NCI-H1694 (cell line): ENCODE measurements around the gene QSOX1.
"Not testable (repeated sequence)": the region's sequence is repeated elsewhere in the genome, so short reads cannot be mapped to it uniquely, and the experiment has no call there.

ENCODE experiments used
- DNase-seq: peaks from one replicate; lab custom pipeline; 2025; lab: John Stamatoyannopoulos, UW

QSOX1 gene, protein sequence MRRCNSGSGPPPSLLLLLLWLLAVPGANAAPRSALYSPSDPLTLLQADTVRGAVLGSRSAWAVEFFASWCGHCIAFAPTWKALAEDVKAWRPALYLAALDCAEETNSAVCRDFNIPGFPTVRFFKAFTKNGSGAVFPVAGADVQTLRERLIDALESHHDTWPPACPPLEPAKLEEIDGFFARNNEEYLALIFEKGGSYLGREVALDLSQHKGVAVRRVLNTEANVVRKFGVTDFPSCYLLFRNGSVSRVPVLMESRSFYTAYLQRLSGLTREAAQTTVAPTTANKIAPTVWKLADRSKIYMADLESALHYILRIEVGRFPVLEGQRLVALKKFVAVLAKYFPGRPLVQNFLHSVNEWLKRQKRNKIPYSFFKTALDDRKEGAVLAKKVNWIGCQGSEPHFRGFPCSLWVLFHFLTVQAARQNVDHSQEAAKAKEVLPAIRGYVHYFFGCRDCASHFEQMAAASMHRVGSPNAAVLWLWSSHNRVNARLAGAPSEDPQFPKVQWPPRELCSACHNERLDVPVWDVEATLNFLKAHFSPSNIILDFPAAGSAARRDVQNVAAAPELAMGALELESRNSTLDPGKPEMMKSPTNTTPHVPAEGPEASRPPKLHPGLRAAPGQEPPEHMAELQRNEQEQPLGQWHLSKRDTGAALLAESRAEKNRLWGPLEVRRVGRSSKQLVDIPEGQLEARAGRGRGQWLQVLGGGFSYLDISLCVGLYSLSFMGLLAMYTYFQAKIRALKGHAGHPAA

DNA sequence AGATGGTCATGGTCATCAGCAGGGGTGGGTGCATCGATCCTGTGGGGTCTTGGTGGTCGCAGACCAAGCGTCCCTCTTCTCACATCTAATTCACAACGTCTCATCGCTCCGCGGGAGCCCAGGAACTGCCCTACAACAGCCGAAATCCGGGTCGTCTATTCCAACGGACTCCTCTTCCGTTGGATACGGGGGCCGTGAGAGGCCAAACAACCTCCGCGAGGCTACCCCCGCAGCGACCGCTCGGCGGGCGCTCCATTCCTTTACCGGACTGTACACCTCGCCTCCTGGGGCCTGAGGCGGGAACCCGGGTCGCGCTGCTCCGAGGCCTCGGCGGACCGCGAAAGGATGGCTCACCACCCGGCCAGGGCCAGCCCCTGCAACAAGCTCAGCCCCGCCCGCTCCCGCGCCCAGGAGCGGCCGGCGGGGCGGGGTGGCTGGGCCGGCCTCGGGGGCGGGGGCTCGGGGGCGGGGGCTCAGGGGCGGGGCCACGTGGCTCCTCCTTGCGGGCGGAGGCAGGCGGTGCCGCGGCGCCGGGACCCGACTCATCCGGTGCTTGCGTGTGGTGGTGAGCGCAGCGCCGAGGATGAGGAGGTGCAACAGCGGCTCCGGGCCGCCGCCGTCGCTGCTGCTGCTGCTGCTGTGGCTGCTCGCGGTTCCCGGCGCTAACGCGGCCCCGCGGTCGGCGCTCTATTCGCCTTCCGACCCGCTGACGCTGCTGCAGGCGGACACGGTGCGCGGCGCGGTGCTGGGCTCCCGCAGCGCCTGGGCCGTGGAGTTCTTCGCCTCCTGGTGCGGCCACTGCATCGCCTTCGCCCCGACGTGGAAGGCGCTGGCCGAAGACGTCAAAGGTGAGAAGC lies at the start of gene QSOX1:
Gene QSOX1, plus strand, starts transcription at position 545 of the 857 bp plus-strand sequence. Its CDS starts 39 bp downstream, at position 584.
- DNase-seq, result peak; percentile 72

DNA sequence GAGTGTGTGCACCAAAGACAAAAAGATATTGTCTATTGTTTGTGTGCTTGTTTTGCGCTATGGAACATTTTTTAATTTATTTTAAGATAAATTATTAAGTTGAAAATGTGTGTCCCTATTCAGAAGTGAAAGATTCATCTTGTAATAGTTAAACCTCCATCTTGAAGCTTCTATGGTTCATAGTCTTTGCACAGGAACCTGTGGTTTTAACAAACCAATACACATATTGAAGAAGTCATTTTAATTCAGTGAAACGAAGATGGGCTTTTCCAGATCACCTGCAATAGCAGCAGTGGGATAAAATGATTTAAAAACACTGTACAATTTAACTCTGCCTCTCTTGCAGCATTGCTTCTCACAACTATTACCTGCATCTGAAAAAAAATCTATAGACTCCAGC lies 42.6 kb upstream of the QSOX1 start:
- DNase-seq, result no peak

DNA sequence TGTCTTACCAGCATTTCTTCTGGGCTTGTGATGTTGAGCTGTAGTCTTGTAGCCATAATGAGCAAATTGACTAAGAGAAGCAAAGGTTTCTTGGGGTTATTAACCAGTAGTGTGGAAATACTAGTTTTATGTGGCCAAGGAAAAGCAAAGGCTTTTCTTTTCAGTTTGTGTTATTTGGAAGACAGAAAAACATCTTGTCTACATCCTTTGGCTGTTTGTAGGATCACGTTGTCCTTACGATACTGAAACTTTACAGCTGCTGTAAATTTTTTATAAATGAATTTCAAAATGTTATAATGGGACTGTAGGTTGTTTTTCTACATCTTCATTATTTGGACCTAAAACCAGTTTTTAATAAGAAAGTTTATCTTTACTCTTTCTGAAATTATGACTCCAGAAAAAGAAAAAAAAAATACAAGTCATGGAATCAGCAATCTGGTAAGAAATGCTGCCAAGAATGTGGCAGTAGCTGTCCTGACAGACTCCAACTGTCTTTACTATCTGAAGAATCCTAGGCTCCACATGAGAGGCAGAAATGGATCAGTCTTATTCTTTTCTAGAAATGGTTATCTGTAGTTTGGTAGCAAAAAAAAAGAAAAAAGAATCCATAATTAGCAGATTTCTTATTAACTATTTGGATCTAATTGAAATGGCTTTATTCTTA lies 41.6 kb upstream of the QSOX1 start:
- DNase-seq, result no peak

DNA sequence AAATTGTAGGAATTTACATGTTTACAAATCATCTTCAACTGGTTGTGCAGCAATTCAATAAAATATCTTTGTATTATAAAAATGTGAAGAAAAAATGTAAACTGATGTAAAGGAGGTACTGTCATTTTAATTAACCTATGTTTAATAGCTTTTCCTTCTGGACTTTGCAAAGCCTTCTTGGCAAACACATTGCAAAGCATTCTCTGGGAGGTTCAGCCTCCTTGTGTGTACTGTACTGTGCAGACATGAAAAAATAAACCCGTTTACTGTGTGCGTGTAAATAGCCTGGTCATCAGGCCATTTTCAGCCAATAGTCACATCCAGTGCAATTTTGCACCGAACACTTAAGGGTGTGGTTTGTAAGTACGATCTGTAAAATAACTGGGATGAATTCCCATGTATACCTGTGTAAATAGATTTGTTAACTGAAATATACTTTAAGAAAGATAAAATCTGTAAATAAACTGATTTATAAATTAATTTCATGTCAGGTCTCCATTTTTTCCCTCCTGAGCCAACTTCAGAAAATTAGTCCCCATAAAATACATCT lies 40.2 kb upstream of the QSOX1 start:
- no peak for DNase-seq

DNA sequence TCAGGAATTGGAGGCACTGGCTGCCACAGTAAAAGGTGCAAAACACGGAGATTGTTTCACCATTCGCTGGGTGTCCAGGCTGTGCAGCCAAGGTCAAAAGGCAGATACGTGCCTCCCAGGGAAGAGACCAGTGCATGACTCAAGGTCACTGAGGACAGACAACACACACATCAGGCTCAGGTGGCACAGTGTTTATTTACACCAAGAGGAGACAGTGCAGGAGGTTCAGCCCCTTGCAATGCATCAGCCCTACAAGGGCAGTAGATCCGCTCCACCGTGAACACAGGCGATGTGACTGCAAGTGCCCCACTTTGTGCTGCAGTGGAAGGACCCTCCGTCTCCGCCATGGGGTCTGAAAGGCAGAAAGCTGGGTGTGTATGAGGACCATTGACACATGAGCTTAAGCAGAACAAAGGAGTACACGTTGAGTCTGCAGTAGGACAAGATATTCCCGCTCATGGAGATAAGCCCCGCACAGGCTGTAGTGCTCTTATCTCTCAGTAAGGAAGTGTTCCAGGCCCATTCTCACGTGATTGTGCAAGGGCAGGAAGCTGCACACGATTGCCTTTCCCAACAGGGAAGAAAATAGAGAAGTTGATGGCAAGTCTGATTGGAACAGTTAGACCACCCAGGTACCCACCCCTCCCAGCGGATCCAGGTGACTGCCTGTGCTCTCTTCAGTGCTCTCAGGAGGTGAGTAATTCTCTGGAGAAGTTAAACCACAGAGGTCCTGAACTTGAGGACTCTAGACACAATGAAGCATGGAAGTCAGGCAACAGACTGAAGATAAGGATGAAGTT lies 37.5 kb upstream of the QSOX1 start:
- no peak for DNase-seq

DNA sequence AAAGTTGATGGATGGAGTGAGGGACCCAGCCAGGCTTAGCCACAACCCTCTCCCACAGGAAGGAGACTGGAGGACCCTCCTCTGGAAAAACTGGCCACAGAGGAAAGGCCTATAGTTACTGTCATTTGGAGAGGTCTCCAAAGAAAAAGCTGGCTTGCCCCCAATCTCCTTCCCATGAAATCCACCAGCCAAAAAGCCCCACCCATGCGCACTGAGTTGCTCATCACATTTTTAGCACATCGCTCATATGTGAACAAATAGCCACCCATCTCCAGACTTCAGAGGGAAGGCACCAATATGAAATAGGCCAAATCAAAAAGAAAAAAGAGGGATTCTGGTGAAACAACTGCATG lies 36.9 kb upstream of the QSOX1 start:
- DNase-seq, result no peak

DNA sequence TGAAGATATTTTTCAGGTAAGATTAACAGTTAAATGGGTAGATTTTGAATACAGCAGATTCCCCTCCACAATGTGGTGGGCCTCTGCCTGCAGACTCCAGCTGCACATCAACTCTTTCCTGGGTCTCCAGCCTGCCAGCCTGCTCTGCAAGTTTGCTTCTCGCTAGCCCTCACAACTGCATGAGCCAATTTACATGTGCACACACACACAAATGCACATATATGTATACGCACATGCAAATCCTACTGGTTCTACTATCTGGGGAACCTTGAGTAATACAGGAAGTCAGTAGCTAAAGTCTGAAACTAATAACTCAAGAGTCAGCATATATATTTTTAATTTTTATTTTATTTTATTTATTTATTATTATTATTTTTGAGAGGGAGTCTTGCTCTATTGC lies 34.8 kb upstream of the QSOX1 start:
- DNase-seq, result no peak

DNA sequence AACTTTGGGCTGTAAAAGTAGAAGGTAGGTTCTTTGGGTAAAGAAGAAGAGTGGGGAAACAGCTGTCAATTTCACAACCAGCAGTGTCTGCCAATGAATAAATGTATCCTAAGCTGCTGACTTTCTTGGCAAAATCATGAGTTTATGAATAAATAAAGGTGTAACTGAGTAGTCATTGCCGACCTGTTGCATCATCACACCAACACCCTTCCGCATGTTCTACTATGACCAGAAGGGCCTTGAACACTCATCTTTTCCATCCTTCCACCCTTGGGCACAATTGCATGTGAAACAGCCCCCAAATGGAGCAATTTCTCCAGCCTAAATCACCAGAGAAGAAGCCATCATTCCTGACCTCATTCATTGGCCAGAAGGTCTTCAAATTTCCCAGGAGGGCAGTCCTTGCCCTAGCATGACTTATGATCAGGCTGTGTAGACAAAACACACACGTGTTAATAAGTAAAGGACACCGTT lies 31.2 kb upstream of the QSOX1 start:
- no peak for DNase-seq

DNA sequence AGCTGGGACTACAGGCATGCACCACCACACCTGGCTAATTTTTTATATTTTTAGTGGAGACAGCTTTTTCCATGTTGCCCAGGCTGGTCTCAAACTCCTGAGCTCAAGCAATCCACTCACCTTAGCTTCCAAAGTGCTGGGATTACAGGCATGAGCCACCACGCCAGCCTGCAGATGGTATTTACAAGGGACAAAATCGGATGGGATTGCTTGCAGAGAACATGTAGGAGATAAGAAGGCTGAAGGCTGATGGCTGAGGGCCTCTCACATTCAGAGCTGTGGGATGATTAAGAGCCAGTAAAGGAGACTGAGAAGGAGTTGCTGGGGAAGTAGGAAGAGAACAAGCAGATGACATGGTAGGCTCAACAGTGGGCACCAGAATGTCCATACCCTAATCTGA lies 24.0 kb upstream of the QSOX1 start:
- DNase-seq, result no peak

DNA sequence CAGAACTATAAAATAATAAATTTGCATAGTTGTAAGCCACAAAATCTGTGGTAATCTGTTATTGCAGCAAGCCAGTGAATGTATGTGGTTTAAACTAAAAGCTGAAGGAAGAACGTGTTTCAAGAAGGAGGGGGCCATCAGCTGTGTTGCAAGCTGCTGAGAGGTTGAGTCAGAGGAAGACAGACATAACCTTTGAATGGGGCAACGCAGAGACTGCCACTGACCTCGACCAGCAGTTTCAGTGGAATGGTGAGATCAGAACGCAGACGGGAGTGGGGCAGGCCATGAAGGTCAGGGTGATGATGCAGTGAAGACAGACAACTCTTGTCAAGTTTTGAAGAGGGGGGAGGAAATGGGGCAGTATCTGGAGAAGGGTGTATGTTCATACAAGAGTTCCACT lies 23.2 kb upstream of the QSOX1 start:
- no peak for DNase-seq

DNA sequence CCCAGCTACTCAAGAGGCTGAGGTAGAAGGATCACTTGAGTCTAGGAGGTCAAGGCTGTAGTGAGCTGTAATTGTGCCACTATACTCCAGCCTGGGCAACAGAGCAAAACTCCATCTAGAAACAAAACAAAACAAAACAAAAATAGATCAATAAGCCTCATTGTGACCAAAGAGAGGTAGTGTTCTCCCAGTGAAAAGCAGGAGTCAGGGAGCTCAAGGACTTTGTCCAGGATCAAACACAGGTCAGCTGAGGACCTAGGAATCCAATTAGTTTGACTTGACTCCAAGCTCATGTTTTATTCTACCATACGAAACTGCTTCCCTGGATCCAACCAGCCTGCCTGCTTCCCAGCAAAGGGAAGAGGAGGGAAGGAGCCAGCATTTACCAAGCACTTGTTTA lies 21.5 kb upstream of the QSOX1 start:
- no peak for DNase-seq

DNA sequence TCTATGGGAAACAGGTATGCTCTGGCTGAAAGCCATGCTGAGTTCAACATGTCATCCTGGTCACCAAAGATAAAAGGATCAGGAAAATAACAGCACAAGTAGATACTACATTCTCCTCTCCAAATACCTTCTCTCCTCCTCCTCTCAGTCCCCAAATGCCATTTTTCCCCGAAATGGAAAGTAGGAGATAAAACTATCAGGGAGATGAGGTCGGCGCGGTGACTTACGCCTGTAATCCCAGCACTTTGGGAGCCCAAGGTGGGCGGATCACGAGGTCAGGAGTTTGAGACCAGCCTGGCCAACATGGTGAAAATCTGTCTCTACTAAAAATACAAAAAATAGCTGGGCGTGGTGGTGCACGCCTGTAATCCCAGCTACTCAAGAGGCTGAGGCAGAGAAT lies 21.0 kb upstream of the QSOX1 start:
- not testable (repeated sequence) for DNase-seq

DNA sequence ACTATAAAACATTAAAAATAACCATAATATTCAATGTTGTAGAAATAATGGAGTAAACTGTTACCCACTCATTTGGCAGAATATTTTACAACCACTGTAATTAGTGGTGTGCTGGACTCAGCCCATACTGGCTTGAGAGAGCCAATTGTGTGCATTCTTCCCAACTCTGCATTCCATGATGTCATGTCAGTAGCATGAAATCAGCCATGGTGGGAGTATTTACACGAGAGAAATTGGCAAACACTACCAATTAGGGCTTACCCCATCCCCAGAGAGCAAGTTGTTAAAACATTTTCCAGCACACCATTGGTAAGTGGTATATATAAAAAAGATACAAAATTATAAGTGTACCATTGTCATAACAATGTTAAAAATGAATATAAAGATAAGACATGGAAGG lies 19.1 kb upstream of the QSOX1 start:
- no peak for DNase-seq

DNA sequence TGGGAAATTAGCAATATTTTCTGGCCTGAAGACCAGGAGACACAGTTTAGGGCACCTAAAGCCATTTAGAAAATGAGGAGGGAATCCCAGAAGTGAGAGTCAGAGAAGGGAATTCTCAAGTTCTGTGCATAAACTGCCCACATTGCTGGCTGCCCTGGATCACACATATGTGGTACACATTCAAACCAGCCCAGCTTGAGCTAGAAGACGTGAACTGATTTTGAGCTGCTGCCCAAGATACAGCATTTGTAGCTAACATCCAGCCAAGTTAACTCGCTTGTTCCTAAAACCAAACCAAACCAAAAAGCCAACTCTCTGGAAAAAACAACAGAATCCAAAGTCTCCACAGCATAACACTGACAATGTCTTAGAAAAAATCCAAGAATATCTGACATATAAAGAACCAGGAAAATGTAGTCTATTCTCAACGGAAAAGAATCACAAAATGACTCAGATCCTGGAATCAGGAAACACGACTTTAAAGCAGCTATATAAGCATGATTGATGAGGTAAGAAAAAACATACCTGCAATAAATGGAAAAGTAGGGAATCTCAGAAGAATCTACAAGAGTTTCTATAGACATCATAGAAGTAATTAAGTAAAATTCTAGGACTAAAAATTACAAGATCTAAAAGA lies 18.2 kb upstream of the QSOX1 start:
- DNase-seq, result no peak

DNA sequence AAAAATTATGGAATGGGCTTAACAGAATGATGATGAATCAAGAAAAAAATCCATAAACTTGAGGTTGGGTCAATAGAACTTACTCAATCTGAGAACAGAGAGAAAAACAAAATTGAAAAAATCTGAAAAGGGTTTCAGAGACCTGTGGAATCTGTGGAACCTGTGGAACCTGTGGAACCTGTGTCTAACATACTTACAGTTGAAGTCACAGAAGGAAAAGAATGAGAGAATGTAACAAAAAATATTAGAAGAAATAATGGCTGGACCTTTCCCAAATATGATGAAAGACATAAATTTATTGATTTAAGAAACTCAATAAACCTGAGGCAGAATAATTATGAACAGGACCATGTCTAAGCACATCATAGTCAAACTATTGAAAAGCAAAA lies 17.7 kb upstream of the QSOX1 start:
- no peak for DNase-seq

DNA sequence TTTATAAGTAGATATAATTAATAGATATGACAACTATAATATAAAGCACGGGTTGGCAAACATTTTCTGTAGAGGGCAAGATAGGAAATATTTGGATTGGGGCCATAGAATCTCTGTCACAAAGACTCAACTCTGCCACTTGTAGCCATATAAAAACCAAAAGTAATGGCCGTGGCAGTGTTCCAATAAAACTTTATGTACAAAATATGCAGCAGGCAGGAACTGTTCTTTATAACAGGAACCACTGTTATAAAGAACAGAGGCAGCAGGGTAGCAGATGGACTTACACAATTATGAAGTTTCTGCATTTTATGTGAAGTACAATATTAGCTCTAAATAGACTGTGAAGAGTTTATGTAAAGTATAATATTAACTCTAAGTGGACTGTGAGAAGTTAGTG lies 16.9 kb upstream of the QSOX1 start:
- no peak for DNase-seq

DNA sequence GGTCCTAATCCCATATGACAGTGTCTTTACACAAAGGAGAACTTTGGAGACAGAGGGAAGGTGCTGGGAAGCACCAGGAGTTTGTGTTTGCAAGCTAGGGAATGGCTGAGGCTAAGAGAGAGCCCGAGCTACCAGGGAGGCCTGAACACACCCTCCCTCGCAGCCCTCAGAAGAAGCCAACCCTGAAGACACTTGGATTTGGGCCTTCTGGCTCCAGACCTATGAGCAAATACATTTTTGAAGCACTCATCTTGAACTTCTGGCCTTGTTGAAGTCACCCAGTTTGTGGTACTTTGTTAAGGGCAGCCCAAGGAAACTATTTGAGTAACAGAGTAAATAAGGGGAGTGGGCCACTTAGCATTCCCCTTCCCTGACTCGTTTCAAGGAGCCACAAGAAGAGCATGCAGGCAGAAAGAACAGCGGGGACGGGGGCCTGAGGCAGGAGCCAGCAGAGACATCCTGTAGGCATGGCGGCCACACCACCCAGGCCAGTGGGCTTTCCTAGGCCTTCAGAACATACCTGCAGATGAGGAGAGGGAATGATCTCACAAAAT lies 13.2 kb upstream of the QSOX1 start:
- no peak for DNase-seq

DNA sequence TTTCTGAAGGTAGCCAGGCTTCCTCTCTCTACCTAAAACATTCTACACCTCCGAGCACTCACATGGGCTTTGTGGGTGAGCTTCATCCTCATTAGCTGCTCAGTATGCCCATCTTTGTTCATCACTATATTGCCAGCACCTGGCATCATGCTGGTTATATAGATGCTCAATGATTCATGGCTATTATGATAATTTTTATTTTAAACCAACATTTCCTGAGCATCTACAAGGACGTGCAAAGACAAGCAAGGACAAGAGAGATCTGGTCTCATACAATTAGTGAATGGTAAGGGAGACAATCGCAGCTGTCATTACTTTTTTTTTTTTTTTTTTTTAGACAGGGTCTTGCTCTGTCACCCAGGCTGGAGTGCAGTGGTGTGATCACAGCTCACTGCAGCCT lies 11.3 kb upstream of the QSOX1 start:
- DNase-seq, result peak; percentile 26

DNA sequence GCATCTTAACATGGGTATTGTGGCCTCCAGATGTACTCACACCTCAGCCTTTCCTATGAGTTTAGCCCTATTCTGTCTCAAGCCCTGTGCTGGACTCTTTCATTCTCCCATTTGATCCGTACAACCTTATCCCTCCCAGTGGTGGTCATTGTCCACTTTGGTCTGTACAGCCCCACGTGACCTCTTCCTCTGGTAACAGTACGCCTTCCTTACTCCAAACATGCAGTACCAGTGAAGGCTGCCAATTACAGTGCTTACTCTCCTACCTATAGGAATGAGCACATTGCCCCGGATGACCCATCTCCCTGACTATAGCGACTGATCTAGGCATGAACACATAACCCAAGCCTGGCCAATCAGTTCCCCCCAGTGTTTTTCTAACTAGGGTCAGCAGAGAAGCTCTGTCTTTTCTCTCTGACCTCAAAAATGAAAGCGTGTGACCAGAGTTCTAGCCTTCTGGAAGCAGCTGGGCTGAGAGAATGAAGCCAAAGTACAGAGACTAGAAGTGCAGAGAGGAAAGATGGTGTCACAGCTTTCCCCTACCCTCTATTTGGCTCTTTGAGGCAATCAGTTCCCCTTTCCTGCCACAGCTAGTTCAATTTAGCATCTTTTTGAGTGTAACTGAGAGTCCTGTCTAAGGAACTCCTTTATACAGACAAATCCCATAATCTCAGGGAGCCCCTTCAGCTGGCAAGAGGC lies 9.9 kb upstream of the QSOX1 start:
- no peak for DNase-seq
